Measurements from ENCODE around the gene ATP6V0A4. TPM values are rescaled to one million over a fixed set of nuclear protein-coding genes. Genes with fewer than 3 reads are reported as not detected.
"Not testable (repeated sequence)": the region's sequence is repeated elsewhere in the genome, so short reads cannot be mapped to it uniquely, and the experiment has no call there.

Gene ATP6V0A4
- polyA plus RNA-seq, 1 of the 3 experiments (the other 2 are of a cell fraction) = not detected

- no peak overlapping the region for H2AFZ ChIP-seq (ENCODE audit: low read depth)
- H4K20me1 ChIP-seq (ENCODE audit: insufficient read depth) = no peaks in the 10 kb centered on the region
- no peaks in the 10 kb centered on the region for H3K27me3 ChIP-seq (ENCODE audit: insufficient read depth)
- no peaks in the 10 kb centered on the region for H3F3A ChIP-seq (replicated peaks; ENCODE audit: insufficient read depth)
- no peaks in the 10 kb centered on the region for H3K36me3 ChIP-seq (replicated peaks in 1 of 2; ENCODE audit: control insufficient read depth in 1 of 2, insufficient read depth in 2 of 2, low read length in 1 of 2)
- H3K27ac ChIP-seq (ENCODE audit: low read depth in 2 of 2, low read length in 1 of 2) = no peak overlapping the region
- WGBS (ENCODE audit: low lambda C conversion rate) = 46% methylated on average over 2 of the region's 2 CpGs
- TF ChIP-seq FOXJ3 (CRISPR knock-in tag; IDR thresholded peaks at IDR 0.05) = no peak
- no peak for TF ChIP-seq PBX3 (IDR thresholded peaks at IDR 0.05)
- no peak for TF ChIP-seq GABPA (IDR thresholded peaks at IDR 0.05; ENCODE audit: low read depth)
- TF ChIP-seq RCOR1 (IDR thresholded peaks at IDR 0.05; ENCODE audit: low read length) = no peak
- no peak for TF ChIP-seq EZH2phosphoT487 (IDR thresholded peaks at IDR 0.05; ENCODE audit: borderline replicate concordance, low read depth)
- no peak for TF ChIP-seq EP300 (IDR thresholded peaks at IDR 0.05; ENCODE audit: borderline replicate concordance in 1 of 2, low read depth in 1 of 2, low read length in 1 of 2)
- TF ChIP-seq RXRA (IDR thresholded peaks at IDR 0.05; ENCODE audit: borderline replicate concordance, low read depth) = no peak
- no peak for TF ChIP-seq MAX (IDR thresholded peaks at IDR 0.05; ENCODE audit: low read depth)
- no peak for TF ChIP-seq GATA2 (CRISPR knock-in tag; IDR thresholded peaks at IDR 0.05)
- TF ChIP-seq REST (IDR thresholded peaks at IDR 0.05; ENCODE audit: low read depth, low read length) = no peak
- no peak for TF ChIP-seq NFIC (IDR thresholded peaks at IDR 0.05; ENCODE audit: borderline replicate concordance)
- TF ChIP-seq CTCF (IDR thresholded peaks at IDR 0.05) = no peak
- no peak for TF ChIP-seq FOSL2 (IDR thresholded peaks at IDR 0.05; ENCODE audit: borderline replicate concordance, low read depth)
- TF ChIP-seq USF2 (IDR thresholded peaks at IDR 0.05; ENCODE audit: borderline replicate concordance, low read depth, low read length) = no peak
- TF ChIP-seq TEAD4 (IDR thresholded peaks at IDR 0.05; ENCODE audit: borderline replicate concordance, insufficient read depth) = no peak
- TF ChIP-seq SMC3 (IDR thresholded peaks at IDR 0.05; ENCODE audit: low read depth, low read length) = no peak
- TF ChIP-seq TAF1 (IDR thresholded peaks at IDR 0.05; ENCODE audit: borderline replicate concordance, low read depth, low read length) = no peak
- TF ChIP-seq IRF3 (IDR thresholded peaks at IDR 0.05; ENCODE audit: low read depth, low read length) = no peak
- no peak overlapping the region for H3K4me3 ChIP-seq (ENCODE audit: low read depth in 2 of 2, low read length in 1 of 2)
- H3K4me1 ChIP-seq (ENCODE audit: control insufficient read depth in 1 of 2, insufficient read depth in 2 of 2, low read depth in 1 of 2, low read length in 1 of 2) = no peaks in the 10 kb centered on the region
- POLR2A ChIA-PET = no interaction called here
- no peak overlapping the region for H3K9ac ChIP-seq
- DNase-seq = no peak
- no peak overlapping the region for H3K4me2 ChIP-seq
- no peaks in the 10 kb centered on the region for H3K9me2 ChIP-seq
- CTCF ChIA-PET = interaction anchor here (1.0 kb wide), 2 partner anchors 36 to 48 kb away, joined by 3 read pairs; no protein-coding TSS in a partner anchor
- H3K9me3 ChIP-seq = peaks cover 5% of the 10 kb centered on the region; the same call in 1 of the 2 replicates
- H3K79me2 ChIP-seq (ENCODE audit: insufficient read depth) = no peaks in the 10 kb centered on the region
Measured at GRCh38 chr7:138690495-138690894, 107.5 kb downstream of the ATP6V0A4 start.

GRCh38 chr7:138688037-138688436, 110.0 kb downstream of the ATP6V0A4 start:
- 34% methylated on average over 6 of the region's 6 CpGs for WGBS (ENCODE audit: low lambda C conversion rate)
- H3F3A ChIP-seq (replicated peaks; ENCODE audit: insufficient read depth); H3K79me2 ChIP-seq (ENCODE audit: insufficient read depth); H3K4me2 ChIP-seq; H3K9me2 ChIP-seq; H3K36me3 ChIP-seq (replicated peaks in 1 of 2; ENCODE audit: control insufficient read depth in 1 of 2, insufficient read depth in 2 of 2, low read length in 1 of 2); H3K27ac ChIP-seq (ENCODE audit: low read depth in 2 of 2, low read length in 1 of 2); DNase-seq; H3K9me3 ChIP-seq; H3K27me3 ChIP-seq (ENCODE audit: insufficient read depth); H4K20me1 ChIP-seq (ENCODE audit: insufficient read depth); H3K4me1 ChIP-seq (ENCODE audit: control insufficient read depth in 1 of 2, insufficient read depth in 2 of 2, low read depth in 1 of 2, low read length in 1 of 2); CTCF ChIA-PET; H2AFZ ChIP-seq (ENCODE audit: low read depth); H3K9ac ChIP-seq; H3K4me3 ChIP-seq (ENCODE audit: low read depth in 2 of 2, low read length in 1 of 2); POLR2A ChIA-PET: not testable (repeated sequence)
